Testis (tissue), 5 donors: Measurements from ENCODE around the gene TAS2R30. TPM values are rescaled to one million over a fixed set of nuclear protein-coding genes. Genes with fewer than 3 reads are reported as not detected.

Experiments
- DNase-seq: peaks from one replicate; pipeline ENCODE4 v3.0.0-alpha.2; 2019
- H3K27ac ChIP-seq, 2 donors: fragments of 200-600 bp; sonication (generic); one replicate each; pipeline ENCODE4 v1.5.1; 2019
- H3K27me3 ChIP-seq: fragments of 200-600 bp; sonication (generic); one replicate; pipeline ENCODE4 v1.5.1; 2019
- H3K36me3 ChIP-seq: fragments of 200-600 bp; sonication (generic); one replicate; pipeline ENCODE4 v1.5.1; 2017; ENCODE audit warnings: low read depth; ENCODE audit errors: missing control alignments
- H3K4me1 ChIP-seq: fragments of 200-600 bp; sonication (generic); one replicate; pipeline ENCODE4 v1.5.1; 2019
- H3K4me3 ChIP-seq, 2 donors: fragments of 200-600 bp; sonication (generic); one replicate each; pipeline ENCODE4 v1.5.1; 2017 to 2019
- H3K9me3 ChIP-seq: fragments of 200-600 bp; sonication (generic); one replicate; pipeline ENCODE4 v1.5.1; 2017
- POLR2A ChIP-seq: fragments of 450-650 bp; IDR thresholded peaks from one replicate; pipeline ENCODE4 v1.6.1; 2017; ENCODE audit warnings: antibody characterized with exemption, mild to moderate bottlenecking, moderate library complexity
- WGBS, 2 donors: methylation state at CpG; one replicate each; pipeline ENCODE4 v1.1.5; 2018; 5-methylcytosine and 5-hydroxymethylcytosine counted together
- intact Hi-C: fragments of 100-400 bp; cut with DNase I; formaldehyde crosslinking; loops from one replicate; pipeline ENCODE4 v1.15.1; 2023; ENCODE audit warnings: low total_unique reads
- long read RNA-seq, 2 donors: transcript quantifications; one replicate each; lab custom pipeline, GENCODE V29; 2026
- polyA plus RNA-seq: library from polyadenylated mRNA; stranded (reverse); fragments of 350-450 nt; fragmentation: Illumina TruSeq; extraction: RNeasy Lipid Tissue Mini Kit (QIAGEN cat#74804); gene quantifications from one replicate; pipeline ENCODE4 v1.2.3, GENCODE V29; 2014; ENCODE audit warnings: low read depth, low replicate concordance; ENCODE audit not compliant: insufficient read depth
- total RNA-seq, 2 donors: library from RNA; depleted of rRNA; stranded (reverse); fragments of >200 nt; gene quantifications; one replicate each; pipeline ENCODE4 v1.2.3, GENCODE V29; 2016
- TF ChIP-seq, protein P1 (sequence below), 3 experiments: fragments of 450-650 bp in 2 of 3; fragments of 200-600 bp in 1 of 3; sonication (generic) in 1 of 3; IDR thresholded peaks; one replicate each; pipeline ENCODE4 v1.5.1; 2016 to 2019; ENCODE audit warnings: antibody characterized with exemption in 3 of 3, mild to moderate bottlenecking in 2 of 3, moderate library complexity in 1 of 3

The TAS2R30 gene, protein sequence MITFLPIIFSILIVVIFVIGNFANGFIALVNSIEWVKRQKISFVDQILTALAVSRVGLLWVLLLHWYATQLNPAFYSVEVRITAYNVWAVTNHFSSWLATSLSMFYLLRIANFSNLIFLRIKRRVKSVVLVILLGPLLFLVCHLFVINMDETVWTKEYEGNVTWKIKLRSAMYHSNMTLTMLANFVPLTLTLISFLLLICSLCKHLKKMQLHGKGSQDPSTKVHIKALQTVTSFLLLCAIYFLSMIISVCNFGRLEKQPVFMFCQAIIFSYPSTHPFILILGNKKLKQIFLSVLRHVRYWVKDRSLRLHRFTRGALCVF
- total RNA-seq (10 to 100 TPM; 11.1 to 11.3 TPM), polyA plus RNA-seq (not detected)
- long read RNA-seq, donor 1, result 0 reads
- long read RNA-seq, donor 2, result 0 reads

DNA sequence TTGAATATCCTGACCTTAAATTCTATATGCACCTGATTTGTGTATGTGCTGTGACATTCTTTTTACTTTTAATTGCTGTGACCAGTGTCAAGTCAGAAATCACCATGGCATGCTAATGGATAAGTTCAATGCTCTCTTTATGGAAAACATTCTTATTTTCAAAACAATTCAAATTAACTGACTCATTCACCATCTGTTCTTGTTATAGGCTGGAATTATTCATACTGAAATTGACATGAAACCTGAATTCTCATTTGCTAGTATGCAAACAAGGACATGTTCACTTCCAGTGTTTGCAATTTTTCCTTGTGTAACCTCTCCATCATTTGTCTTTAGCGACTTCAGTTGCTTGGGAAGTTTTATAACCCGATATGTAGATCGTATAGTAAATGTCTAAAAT, at the start of gene TAS2R30:
Gene TAS2R30 (minus strand): TSS at position 340 of the 400 bp plus-strand sequence. CDS start 400 bp downstream, outside the sequence.
- Histone ChIP-seq H3K27me3 (no peaks in the 10 kb centered on the region), H3K4me1 (no peaks in the 10 kb centered on the region), H3K27ac (no peak within 1 kb of the TSS), H3K4me3 (no peak within 1 kb of the TSS), H3K36me3 (no peaks in the 10 kb centered on the region), H3K9me3 (no peaks in the 10 kb centered on the region)
- TF ChIP-seq, protein P1, sequence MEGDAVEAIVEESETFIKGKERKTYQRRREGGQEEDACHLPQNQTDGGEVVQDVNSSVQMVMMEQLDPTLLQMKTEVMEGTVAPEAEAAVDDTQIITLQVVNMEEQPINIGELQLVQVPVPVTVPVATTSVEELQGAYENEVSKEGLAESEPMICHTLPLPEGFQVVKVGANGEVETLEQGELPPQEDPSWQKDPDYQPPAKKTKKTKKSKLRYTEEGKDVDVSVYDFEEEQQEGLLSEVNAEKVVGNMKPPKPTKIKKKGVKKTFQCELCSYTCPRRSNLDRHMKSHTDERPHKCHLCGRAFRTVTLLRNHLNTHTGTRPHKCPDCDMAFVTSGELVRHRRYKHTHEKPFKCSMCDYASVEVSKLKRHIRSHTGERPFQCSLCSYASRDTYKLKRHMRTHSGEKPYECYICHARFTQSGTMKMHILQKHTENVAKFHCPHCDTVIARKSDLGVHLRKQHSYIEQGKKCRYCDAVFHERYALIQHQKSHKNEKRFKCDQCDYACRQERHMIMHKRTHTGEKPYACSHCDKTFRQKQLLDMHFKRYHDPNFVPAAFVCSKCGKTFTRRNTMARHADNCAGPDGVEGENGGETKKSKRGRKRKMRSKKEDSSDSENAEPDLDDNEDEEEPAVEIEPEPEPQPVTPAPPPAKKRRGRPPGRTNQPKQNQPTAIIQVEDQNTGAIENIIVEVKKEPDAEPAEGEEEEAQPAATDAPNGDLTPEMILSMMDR (IDR thresholded peaks at IDR 0.05), result no peak
- no peak for TF ChIP-seq POLR2A
- intact Hi-C loops, result no loop called here
- no peak for DNase-seq
- WGBS, 2 donors, result 79 to 95% methylated on average over 3 of the region's 3 CpGs

DNA sequence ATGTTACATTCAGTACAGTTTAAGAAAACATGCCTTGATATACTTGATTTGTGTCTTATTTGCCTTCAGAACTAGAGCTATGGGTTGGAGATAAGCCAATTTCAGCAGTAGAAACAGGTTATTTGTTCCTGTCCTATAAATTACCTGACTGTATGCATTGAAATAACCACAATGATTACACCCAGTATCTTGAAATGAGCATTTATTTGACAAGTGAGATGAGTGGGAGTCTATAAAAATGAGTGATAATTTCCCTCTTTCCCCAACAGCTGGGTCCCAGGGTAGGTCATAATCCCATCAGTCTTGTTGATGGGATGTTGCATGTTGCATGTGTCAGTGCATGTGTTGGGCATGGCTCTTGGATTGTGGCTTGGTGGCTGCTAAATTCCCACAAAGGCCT, 48.6 kb upstream of the TAS2R30 start:
- Histone ChIP-seq H3K9me3 (no peaks in the 10 kb centered on the region), H3K36me3 (no peaks in the 10 kb centered on the region), H3K4me3 (no peak overlapping the region), H3K27me3 (no peaks in the 10 kb centered on the region), H3K4me1 (no peaks in the 10 kb centered on the region), H3K27ac (no peak overlapping the region)
- intact Hi-C loops, result no loop called here
- DNase-seq, result no peak
- TF ChIP-seq, protein P1 (IDR thresholded peaks at IDR 0.05), result no peak
- TF ChIP-seq POLR2A, result no peak

DNA sequence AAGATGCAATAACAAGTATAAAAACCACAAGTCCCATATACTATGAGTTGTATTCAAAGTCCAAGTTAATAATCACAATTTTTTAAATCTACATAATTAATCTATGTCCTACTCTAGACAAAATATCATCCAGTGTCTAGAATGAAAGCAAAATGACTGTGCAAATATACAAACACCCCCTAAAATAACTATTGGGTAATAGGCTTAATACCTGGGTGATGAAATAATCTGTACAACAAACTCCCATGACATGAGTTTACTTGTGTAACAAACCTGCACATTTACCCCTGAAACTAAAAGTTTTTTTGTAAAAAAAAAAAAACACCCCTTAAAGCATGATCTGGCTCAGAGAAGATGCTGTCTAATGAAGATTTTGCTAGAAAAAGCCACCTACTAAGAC, 48.1 kb upstream of the TAS2R30 start:
- DNase-seq, result no peak
- Histone ChIP-seq H3K27me3 (no peaks in the 10 kb centered on the region), H3K4me3 (no peak overlapping the region), H3K27ac (no peak overlapping the region), H3K4me1 (no peaks in the 10 kb centered on the region), H3K9me3 (no peaks in the 10 kb centered on the region), H3K36me3 (no peaks in the 10 kb centered on the region)
- intact Hi-C loops, result no loop called here
- no peak for TF ChIP-seq POLR2A
- TF ChIP-seq, protein P1 (IDR thresholded peaks at IDR 0.05), result no peak

DNA sequence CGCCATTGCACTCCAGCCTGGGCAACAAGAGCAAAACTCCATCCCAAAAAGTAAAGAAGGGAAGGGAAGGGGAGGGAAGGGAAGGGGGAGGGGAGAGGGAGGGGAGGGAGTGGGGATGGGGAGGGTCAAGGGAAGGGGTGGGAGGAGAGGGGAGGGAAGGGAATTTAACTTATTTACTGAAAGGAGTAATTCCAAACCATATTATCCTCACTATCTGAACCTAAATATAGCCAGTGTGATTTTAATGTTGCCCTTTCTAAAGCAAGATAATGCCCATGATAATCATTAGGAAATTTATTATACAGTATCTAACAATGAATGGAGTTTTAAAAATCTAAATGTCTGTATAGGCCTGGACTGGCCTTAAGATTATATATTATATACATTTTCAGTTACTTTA, 43.8 kb upstream of the TAS2R30 start:
- H3K27ac ChIP-seq, result no peak overlapping the region
- intact Hi-C loops, result no loop called here
- TF ChIP-seq POLR2A, result no peak
- TF ChIP-seq, protein P1 (IDR thresholded peaks at IDR 0.05), result no peak
- no peaks in the 10 kb centered on the region for H3K36me3 ChIP-seq
- no peak overlapping the region for H3K4me3 ChIP-seq
- WGBS, 2 donors, result 100% methylated on average over 1 of the region's 1 CpG
- H3K4me1 ChIP-seq, result no peaks in the 10 kb centered on the region
- no peak for DNase-seq
- H3K27me3 ChIP-seq, result no peaks in the 10 kb centered on the region
- H3K9me3 ChIP-seq, result no peaks in the 10 kb centered on the region

DNA sequence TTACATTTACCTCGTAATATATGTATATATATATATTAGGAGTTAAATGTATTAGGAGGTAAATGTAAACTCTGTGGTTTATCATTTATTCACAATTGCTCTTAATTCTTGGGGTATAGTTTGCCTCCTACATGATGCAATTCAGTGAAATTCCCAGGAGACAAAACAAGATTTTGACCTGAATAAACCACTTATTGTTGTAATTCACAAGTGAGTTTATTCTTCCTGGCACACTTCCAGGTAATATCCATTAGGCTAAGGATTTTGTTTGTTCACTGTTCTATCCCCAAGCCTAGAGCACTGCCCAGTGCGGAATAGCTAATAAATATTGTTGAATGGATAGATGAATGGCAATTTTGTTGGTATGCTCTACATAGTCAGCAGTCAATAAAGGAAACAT, 39.6 kb upstream of the TAS2R30 start:
- 81 to 96% methylated on average over 2 of the region's 2 CpGs for WGBS, 2 donors

More for the DNA sequence above, 39.6 kb upstream of the TAS2R30 start:
- no peaks in the 10 kb centered on the region for H3K9me3 ChIP-seq
- H3K4me1 ChIP-seq, result peaks cover 15% of the 10 kb centered on the region
- intact Hi-C loops, result no loop called here
- no peaks in the 10 kb centered on the region for H3K27me3 ChIP-seq
- H3K4me3 ChIP-seq, result no peak overlapping the region
- no peak for TF ChIP-seq POLR2A
- TF ChIP-seq, protein P1 (IDR thresholded peaks at IDR 0.05), result no peak
- DNase-seq, result no peak
- H3K27ac ChIP-seq, result no peak overlapping the region
- no peaks in the 10 kb centered on the region for H3K36me3 ChIP-seq
